ENCODE data around the gene GPR137. TPM values are rescaled to one million over a fixed set of nuclear protein-coding genes. Genes with fewer than 3 reads are reported as not detected.

The GPR137 gene
- total and polyA plus RNA-seq, 9 of the 15 experiments (the other 6 are each of a cell fraction or from before 2014, with no cell fraction given): 0.32 to 26.7 (median 10.7) TPM

GRCh38 chr11:64251016-64251752, 34.5 kb upstream of the GPR137 start, which contains the start of gene PLCB3 (continued):
- TF ChIP-seq ARID3B (CRISPR knock-in tag; IDR thresholded peaks at IDR 0.05; ENCODE audit: borderline replicate concordance): no peak
- no peak; the same call in none of the 2 replicates for TF ChIP-seq POLR2AphosphoS5 (IDR thresholded peaks at IDR 0.05; ENCODE audit: control insufficient read depth, insufficient read depth, low read depth, low read length)
- TF ChIP-seq ZNF212 (CRISPR knock-in tag; IDR thresholded peaks at IDR 0.05): no peak
- TF ChIP-seq ZKSCAN8 (CRISPR knock-in tag; IDR thresholded peaks at IDR 0.05): no peak
- TF ChIP-seq TRIM24 (IDR thresholded peaks at IDR 0.05): no peak
- no peak for TF ChIP-seq NR0B1 (IDR thresholded peaks at IDR 0.05; ENCODE audit: partially characterized antibody)
- no peak for TF ChIP-seq NR2C2 (CRISPR knock-in tag; IDR thresholded peaks at IDR 0.05)
- TF ChIP-seq NR2C2 (tag; IDR thresholded peaks at IDR 0.05): peak; percentile 15; the same call in 1 of the 2 replicates
- TF ChIP-seq ARHGAP35 (IDR thresholded peaks at IDR 0.05; ENCODE audit: partially characterized antibody): no peak
- TF ChIP-seq FOXJ3 (CRISPR knock-in tag; IDR thresholded peaks at IDR 0.05): no peak
- peak; percentile 46; the same call in 1 of the 2 replicates for TF ChIP-seq ETV5 (CRISPR knock-in tag; IDR thresholded peaks at IDR 0.05; ENCODE audit: low read depth)
- TF ChIP-seq NFE2L1 (tag; IDR thresholded peaks at IDR 0.05; ENCODE audit: borderline replicate concordance, low read depth): no peak
- TF ChIP-seq CREM (IDR thresholded peaks at IDR 0.05; ENCODE audit: low read depth): no peak
- peak; percentile 46; the same call in 1 of the 2 replicates for TF ChIP-seq CXXC5 (CRISPR knock-in tag; IDR thresholded peaks at IDR 0.05)
- TF ChIP-seq SAFB2 (IDR thresholded peaks at IDR 0.05; ENCODE audit: borderline replicate concordance, low read depth, low read length, severe bottlenecking): no peak
- TF ChIP-seq SMAD2 (IDR thresholded peaks at IDR 0.05; ENCODE audit: low read depth, low read length): no peak
- TF ChIP-seq HDAC8 (tag; IDR thresholded peaks at IDR 0.05): no peak
- TF ChIP-seq HDAC1 (IDR thresholded peaks at IDR 0.05): peak in 1 of 2 experiments; percentile 56; a peak in 1 of 4 replicates
- TF ChIP-seq RNF2 (IDR thresholded peaks at IDR 0.05): no peak
- no peak for TF ChIP-seq RBM14 (IDR thresholded peaks at IDR 0.05; ENCODE audit: borderline replicate concordance, insufficient read depth, low read depth, low read length)
- peak; percentile 67 for TF ChIP-seq RBFOX2 (IDR thresholded peaks at IDR 0.05; ENCODE audit: low read depth, low read length)
- TF ChIP-seq, protein P1, sequence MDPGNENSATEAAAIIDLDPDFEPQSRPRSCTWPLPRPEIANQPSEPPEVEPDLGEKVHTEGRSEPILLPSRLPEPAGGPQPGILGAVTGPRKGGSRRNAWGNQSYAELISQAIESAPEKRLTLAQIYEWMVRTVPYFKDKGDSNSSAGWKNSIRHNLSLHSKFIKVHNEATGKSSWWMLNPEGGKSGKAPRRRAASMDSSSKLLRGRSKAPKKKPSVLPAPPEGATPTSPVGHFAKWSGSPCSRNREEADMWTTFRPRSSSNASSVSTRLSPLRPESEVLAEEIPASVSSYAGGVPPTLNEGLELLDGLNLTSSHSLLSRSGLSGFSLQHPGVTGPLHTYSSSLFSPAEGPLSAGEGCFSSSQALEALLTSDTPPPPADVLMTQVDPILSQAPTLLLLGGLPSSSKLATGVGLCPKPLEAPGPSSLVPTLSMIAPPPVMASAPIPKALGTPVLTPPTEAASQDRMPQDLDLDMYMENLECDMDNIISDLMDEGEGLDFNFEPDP (CRISPR knock-in tag; IDR thresholded peaks at IDR 0.05): no peak
- TF ChIP-seq ZNF24 (IDR thresholded peaks at IDR 0.05): no peak
- TF ChIP-seq MAZ (CRISPR knock-in tag; conservative IDR thresholded peaks at IDR 0.05 in 1 of 2, IDR thresholded peaks at IDR 0.05 in 1 of 2): peak; percentile 71 to 78
- TF ChIP-seq MYC (IDR thresholded peaks at IDR 0.05; ENCODE audit: low read depth, low read length): peak; percentile 67
- TF ChIP-seq MYC (CRISPR knock-in tag; IDR thresholded peaks at IDR 0.05; ENCODE audit: borderline replicate concordance, low read depth): no peak
